Testis (tissue), 3 donors: ENCODE results near the gene SPAAR. TPM values are rescaled to one million over a fixed set of nuclear protein-coding genes. Genes with fewer than 3 reads are reported as not detected.

Experiments
- DNase-seq: peaks from one replicate; pipeline ENCODE4 v3.0.0-alpha.2; 2019
- H3K27ac ChIP-seq, 2 donors: fragments of 200-600 bp; sonication (generic); one replicate each; pipeline ENCODE4 v1.5.1; 2019
- H3K27me3 ChIP-seq: fragments of 200-600 bp; sonication (generic); one replicate; pipeline ENCODE4 v1.5.1; 2019
- H3K36me3 ChIP-seq: fragments of 200-600 bp; sonication (generic); one replicate; pipeline ENCODE4 v1.5.1; 2017; ENCODE audit warnings: low read depth; ENCODE audit errors: missing control alignments
- H3K4me1 ChIP-seq: fragments of 200-600 bp; sonication (generic); one replicate; pipeline ENCODE4 v1.5.1; 2019
- H3K4me3 ChIP-seq, 2 donors: fragments of 200-600 bp; sonication (generic); one replicate each; pipeline ENCODE4 v1.5.1; 2017 to 2019
- H3K9me3 ChIP-seq: fragments of 200-600 bp; sonication (generic); one replicate; pipeline ENCODE4 v1.5.1; 2017
- CTCF ChIP-seq, 3 experiments: fragments of 450-650 bp in 2 of 3; fragments of 200-600 bp in 1 of 3; sonication (generic) in 1 of 3; IDR thresholded peaks; one replicate each; pipeline ENCODE4 v1.5.1; 2016 to 2019; ENCODE audit warnings: antibody characterized with exemption in 3 of 3, mild to moderate bottlenecking in 2 of 3, moderate library complexity in 1 of 3
- POLR2A ChIP-seq: fragments of 450-650 bp; IDR thresholded peaks from one replicate; pipeline ENCODE4 v1.6.1; 2017; ENCODE audit warnings: antibody characterized with exemption, mild to moderate bottlenecking, moderate library complexity
- WGBS, 2 donors: methylation state at CpG; one replicate each; pipeline ENCODE4 v1.1.5; 2018; 5-methylcytosine and 5-hydroxymethylcytosine counted together
- intact Hi-C: fragments of 100-400 bp; cut with DNase I; formaldehyde crosslinking; loops from one replicate; pipeline ENCODE4 v1.15.1; 2023; ENCODE audit warnings: low total_unique reads
- polyA plus RNA-seq: library from polyadenylated mRNA; stranded (reverse); fragments of 350-450 nt; fragmentation: Illumina TruSeq; extraction: RNeasy Lipid Tissue Mini Kit (QIAGEN cat#74804); gene quantifications from one replicate; pipeline ENCODE4 v1.2.3, GENCODE V29; 2014; ENCODE audit warnings: low read depth, low replicate concordance; ENCODE audit not compliant: insufficient read depth
- total RNA-seq, 2 donors: library from RNA; depleted of rRNA; stranded (reverse); fragments of >200 nt; gene quantifications; one replicate each; pipeline ENCODE4 v1.2.3, GENCODE V29; 2016

SPAAR gene
- total and polyA plus RNA-seq, 3 donors from 2014 or later: 15.0 to 69.8 (median 56.9) TPM

GRCh38 chr9:35905912-35906679 is 3.2 kb upstream of the SPAAR start, which contains the start of gene HRCT1:
Gene HRCT1 (plus strand): TSS chr9:35906202. CDS start chr9:35906288, 86 bp downstream.
- DNase-seq: peak; percentile 92
- Histone ChIP-seq H3K4me1 (peaks cover 58% of the 10 kb centered on the region), H3K4me3 (no peak within 1 kb of the TSS), H3K36me3 (no peaks in the 10 kb centered on the region), H3K9me3 (no peaks in the 10 kb centered on the region), H3K27ac (peak within 1 kb of the TSS; percentile 91 to 95), H3K27me3 (no peaks in the 10 kb centered on the region)
- 36 to 58% methylated on average over 5 to 30 of the region's 30 CpGs for WGBS, 2 donors
- no peak for TF ChIP-seq POLR2A
- TF ChIP-seq CTCF (IDR thresholded peaks at IDR 0.05): no peak
- intact Hi-C loops: no loop called here

GRCh38 chr9:35906923-35907699 is 2.2 kb upstream of the SPAAR start:
- peaks cover 58% of the 10 kb centered on the region for H3K4me1 ChIP-seq
- H3K9me3 ChIP-seq: no peaks in the 10 kb centered on the region
- no peak for TF ChIP-seq POLR2A
- H3K4me3 ChIP-seq: no peak overlapping the region
- peak overlapping the region; percentile 91 to 95 for H3K27ac ChIP-seq
- no peaks in the 10 kb centered on the region for H3K36me3 ChIP-seq
- intact Hi-C loops: no loop called here
- 20 to 41% methylated on average over 8 to 14 of the region's 14 CpGs for WGBS, 2 donors
- H3K27me3 ChIP-seq: no peaks in the 10 kb centered on the region
- DNase-seq: peak; percentile 80

- no peak overlapping the region for H3K4me3 ChIP-seq
- TF ChIP-seq CTCF (IDR thresholded peaks at IDR 0.05): no peak
- TF ChIP-seq POLR2A: no peak
- no peaks in the 10 kb centered on the region for H3K9me3 ChIP-seq
- DNase-seq: peak; percentile 67
- 31 to 46% methylated on average over 12 to 13 of the region's 13 CpGs for WGBS, 2 donors
- no peaks in the 10 kb centered on the region for H3K36me3 ChIP-seq
- H3K27ac ChIP-seq: peak overlapping the region; percentile 91 to 95
- no peaks in the 10 kb centered on the region for H3K27me3 ChIP-seq
- intact Hi-C loops: no loop called here
- H3K4me1 ChIP-seq: peaks cover 55% of the 10 kb centered on the region
Observed at GRCh38 chr9:35907711-35908503, 1.4 kb upstream of the SPAAR start.

GRCh38 chr9:35908504-35909125 is 675 bp upstream of the SPAAR start:
- no peak for DNase-seq
- H3K9me3 ChIP-seq: no peaks in the 10 kb centered on the region
- 38 to 43% methylated on average over 8 to 9 of the region's 9 CpGs for WGBS, 2 donors
- H3K4me1 ChIP-seq: peaks cover 55% of the 10 kb centered on the region
- no peaks in the 10 kb centered on the region for H3K36me3 ChIP-seq
- intact Hi-C loops: no loop called here
- H3K27ac ChIP-seq: peak overlapping the region; percentile 91 to 95
- no peak for TF ChIP-seq POLR2A
- no peak for TF ChIP-seq CTCF (IDR thresholded peaks at IDR 0.05)
- no peak overlapping the region for H3K4me3 ChIP-seq
- H3K27me3 ChIP-seq: no peaks in the 10 kb centered on the region
